Measurements from ENCODE around the gene NANOS2.
"Not testable (repeated sequence)": the region's sequence is repeated elsewhere in the genome, so short reads cannot be mapped to it uniquely, and the experiment has no call there.

GRCh38 chr19:45895983-45896599 lies 18.5 kb downstream of the NANOS2 start:
- not testable (repeated sequence) for TF ChIP-seq EZH2 (IDR thresholded peaks at IDR 0.05; ENCODE audit: insufficient read depth, poor library complexity, severe bottlenecking); EZH2phosphoT487 (IDR thresholded peaks at IDR 0.05; ENCODE audit: insufficient read depth, low read depth)
